ENCODE data around the gene HSD17B1. TPM values are rescaled to one million over a fixed set of nuclear protein-coding genes. Genes with fewer than 3 reads are reported as not detected.

HSD17B1 gene
- total and polyA plus RNA-seq, 2 of the 13 experiments (the other 11 are each of a cell fraction or from before 2014, with no cell fraction given): 0.54 to 0.93 TPM

- TF ChIP-seq PRDM4 (CRISPR knock-in tag; IDR thresholded peaks at IDR 0.05; ENCODE audit: borderline replicate concordance) (no peak), LCORL (IDR thresholded peaks at IDR 0.05) (no peak), LCORL (CRISPR knock-in tag; IDR thresholded peaks at IDR 0.05) (peak; percentile 84; the same call in 1 of the 2 replicates), USF2 (IDR thresholded peaks at IDR 0.05; ENCODE audit: low read depth, low read length) (no peak), USF2 (CRISPR knock-in tag; IDR thresholded peaks at IDR 0.05; ENCODE audit: borderline replicate concordance) (no peak), IRF2 (CRISPR knock-in tag; IDR thresholded peaks at IDR 0.05) (peak; percentile 83), SIN3B (IDR thresholded peaks at IDR 0.05; ENCODE audit: low read length) (no peak), POLR2A (IDR thresholded peaks at IDR 0.05; ENCODE audit: insufficient read depth in 1 of 2, low read depth in 2 of 2, low read length in 2 of 2) (peak; percentile 57 to 61; a peak in 3 of 4 replicates), ZNF33B (CRISPR knock-in tag; IDR thresholded peaks at IDR 0.05) (0 out of 2 replicates have a peak, but pooled peaks have one; percentile 84), NR0B2 (CRISPR knock-in tag; IDR thresholded peaks at IDR 0.05) (no peak), CREM (IDR thresholded peaks at IDR 0.05) (peak; percentile 83; the same call in 1 of the 2 replicates), CREM (CRISPR knock-in tag; IDR thresholded peaks at IDR 0.05) (no peak), AGO1 (IDR thresholded peaks at IDR 0.05; ENCODE audit: low read depth, low read length, poor library complexity, severe bottlenecking) (no peak), ONECUT2 (CRISPR knock-in tag; IDR thresholded peaks at IDR 0.05) (0 out of 2 replicates have a peak, but pooled peaks have one; percentile 24), ZBTB21 (CRISPR knock-in tag; IDR thresholded peaks at IDR 0.05) (no peak), POLR2AphosphoS5 (IDR thresholded peaks at IDR 0.05; ENCODE audit: low read depth, low read length) (peak; percentile 71), ZMYM3 (CRISPR knock-in tag; IDR thresholded peaks at IDR 0.05) (peak; percentile 93), ZNF790 (CRISPR knock-in tag; IDR thresholded peaks at IDR 0.05; ENCODE audit: borderline replicate concordance) (no peak), EED (CRISPR knock-in tag; IDR thresholded peaks at IDR 0.05) (no peak), ZNF552 (CRISPR knock-in tag; IDR thresholded peaks at IDR 0.05; ENCODE audit: borderline replicate concordance) (0 out of 2 replicates have a peak, but pooled peaks have one; percentile 55), ZKSCAN1 (IDR thresholded peaks at IDR 0.05; ENCODE audit: low read length) (peak; percentile 4; the same call in 1 of the 2 replicates), ZNF18 (CRISPR knock-in tag; IDR thresholded peaks at IDR 0.05; ENCODE audit: insufficient replicate concordance) (peak; percentile 5), ATAD3A (CRISPR knock-in tag; IDR thresholded peaks at IDR 0.05) (no peak), HDAC2 (CRISPR knock-in tag; IDR thresholded peaks at IDR 0.05) (peak; percentile 97), IRX3 (CRISPR knock-in tag; IDR thresholded peaks at IDR 0.05; ENCODE audit: borderline replicate concordance, low read depth) (no peak), SIX1 (CRISPR knock-in tag; IDR thresholded peaks at IDR 0.05; ENCODE audit: borderline replicate concordance) (peak; percentile 49; the same call in 1 of the 2 replicates)
Observed at GRCh38 chr17:42530952-42531454, 21.7 kb upstream of the HSD17B1 start (continued).
